Kidney (tissue), 14 donors: ENCODE data around the gene HOXD1. TPM values are rescaled to one million over a fixed set of nuclear protein-coding genes. Genes with fewer than 3 reads are reported as not detected.

Experiments used
- DNase-seq, 5 donors: peaks; one replicate each; pipeline ENCODE4 v3.0.0-alpha.2; 2013 to 2020
- FAIRE-seq: peaks from 2 replicates; lab custom pipeline; 2012; peaks lifted over from hg19 to GRCh38; lab: Jason Lieb, UNC
- H3K27ac ChIP-seq, 2 donors: one replicate each; pipeline ENCODE4 v1.7.0; 2013; ENCODE audit warnings: low read depth in 2 of 2, low read length in 2 of 2, inconsistent platforms in 1 of 2
- H3K27me3 ChIP-seq: one replicate; pipeline ENCODE4 v1.7.1; 2013; ENCODE audit warnings: low read length, inconsistent platforms; ENCODE audit not compliant: control insufficient read depth, insufficient read depth
- H3K36me3 ChIP-seq, 3 donors: one replicate each; pipeline versions ENCODE4 v1.7.0 to v1.7.1; 2013; ENCODE audit warnings: low read length in 3 of 3, control low read depth in 1 of 3, inconsistent platforms in 1 of 3; ENCODE audit not compliant: insufficient read depth in 3 of 3, control insufficient read depth in 2 of 3
- H3K4me1 ChIP-seq, 3 donors: one replicate each; pipeline versions ENCODE4 v1.7.0 to v1.7.1; 2013; ENCODE audit warnings: low read length in 3 of 3, inconsistent platforms in 1 of 3, low read depth in 1 of 3; ENCODE audit not compliant: control insufficient read depth in 2 of 3, insufficient read depth in 2 of 3
- H3K4me3 ChIP-seq, 3 donors: one replicate each; pipeline versions ENCODE4 v1.7.0 to v1.8.1; 2013; ENCODE audit warnings: low read length in 3 of 3, control low read depth in 1 of 3, inconsistent platforms in 1 of 3
- H3K9ac ChIP-seq, 3 donors: one replicate each; pipeline versions ENCODE4 v1.7.0 to v1.7.1; 2013; ENCODE audit warnings: low read length in 3 of 3, control low read depth in 1 of 3, inconsistent platforms in 1 of 3
- H3K9me3 ChIP-seq, 3 donors: one replicate each; pipeline versions ENCODE4 v1.7.0 to v1.7.1; 2013; ENCODE audit warnings: low read length in 3 of 3, control low read depth in 1 of 3, inconsistent platforms in 1 of 3; ENCODE audit not compliant: control insufficient read depth in 2 of 3, insufficient read depth in 1 of 3
- CTCF ChIP-seq: IDR thresholded peaks from 3 replicates; pipeline ENCODE4 v1.5.1; 2012; ENCODE audit warnings: mild to moderate bottlenecking, moderate library complexity, borderline replicate concordance; ENCODE audit not compliant: insufficient read depth; ENCODE audit errors: extremely low read depth
- intact Hi-C: fragments of 100-400 bp; cut with DNase I; formaldehyde crosslinking; loops from one replicate; pipeline ENCODE4 v1.11.1; 2022
- polyA plus RNA-seq: library from polyadenylated mRNA; stranded (reverse); fragments of 350-450 nt; fragmentation: Illumina TruSeq; extraction: RNeasy Lipid Tissue Mini Kit (QIAGEN cat#74804); gene quantifications from one replicate; pipeline ENCODE4 v1.2.3, GENCODE V29; 2014; ENCODE audit warnings: low read depth, low replicate concordance; ENCODE audit not compliant: insufficient read depth
- total RNA-seq: library from RNA; stranded (reverse); fragmentation: NEBNext Ultra II Directional; extraction: Animal tissue kit (Norgen Biotek cat#: 25700); gene quantifications from one replicate; pipeline ENCODE4 v1.2.1, GENCODE V29; 2021
- donor health status: control.
- donor health status: control.
- donor health status: control.
- donor health status: control.
- donor health status: control.
- donor health status: DM: yes; HTN: yes; CAD: no.
- donor health status: Normal renal cell carcinoma (clear cell type).

HOXD1 gene
- total and polyA plus RNA-seq, 2 donors from 2014 or later = 4.3 to 11.3 TPM

DNA sequence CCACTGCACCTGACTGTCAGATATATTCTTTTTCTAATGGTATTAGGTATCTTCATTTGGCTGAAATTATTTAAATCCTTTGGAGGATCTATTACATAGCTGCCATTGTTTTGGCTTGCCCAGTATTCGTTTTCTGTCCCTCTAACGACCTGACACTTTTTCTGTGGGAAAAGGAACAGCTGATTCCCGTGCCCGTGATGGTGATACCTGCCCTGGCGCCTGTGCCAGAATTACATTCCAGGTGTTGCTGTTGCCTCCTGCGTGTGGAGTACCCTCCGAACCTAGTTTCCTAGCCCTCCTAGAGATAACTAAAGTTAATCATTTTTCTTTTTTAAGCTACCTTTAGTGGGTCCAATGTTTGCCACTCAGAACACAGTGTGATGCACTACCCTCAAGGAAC is 14.0 kb downstream of the HOXD1 start:
- Histone ChIP-seq H3K4me3 (no peak overlapping the region), H3K36me3 (no peaks in the 10 kb centered on the region), H3K27ac (no peak overlapping the region), H3K4me1 (no peaks in the 10 kb centered on the region), H3K27me3 (no peaks in the 10 kb centered on the region), H3K9me3 (no peaks in the 10 kb centered on the region), H3K9ac (no peak overlapping the region)
- intact Hi-C loops = no loop called here
- no peak for DNase-seq
- FAIRE-seq = no peak
- no peak for TF ChIP-seq CTCF

DNA sequence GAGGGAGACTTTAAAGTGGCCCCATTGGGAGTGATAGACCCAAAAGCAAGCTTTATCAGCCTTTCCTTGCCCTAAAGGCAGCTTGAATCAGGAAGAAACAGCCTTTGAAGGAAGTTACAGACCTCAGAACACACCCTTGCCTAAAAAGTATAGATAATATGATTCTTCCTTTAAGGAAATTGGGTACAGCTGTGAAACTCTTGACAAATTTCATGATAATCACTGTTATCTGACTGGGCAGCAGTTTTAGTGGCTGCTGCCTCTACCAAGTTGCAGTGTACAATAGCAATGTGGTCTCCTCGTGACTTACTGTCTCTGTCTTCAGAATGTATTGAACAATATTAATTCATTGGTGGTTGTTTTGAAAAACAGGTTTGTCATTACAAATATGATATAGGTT is 16.7 kb downstream of the HOXD1 start:
- no peaks in the 10 kb centered on the region for H3K36me3 ChIP-seq
- TF ChIP-seq CTCF = no peak
- no peak overlapping the region for H3K4me3 ChIP-seq
- DNase-seq = no peak
- H3K4me1 ChIP-seq = no peaks in the 10 kb centered on the region
- H3K27me3 ChIP-seq = no peaks in the 10 kb centered on the region
- FAIRE-seq = no peak
- no peaks in the 10 kb centered on the region for H3K9me3 ChIP-seq
- intact Hi-C loops = no loop called here
- H3K9ac ChIP-seq = no peak overlapping the region
- no peak overlapping the region for H3K27ac ChIP-seq

- FAIRE-seq (no peak), DNase-seq (no peak)
- intact Hi-C loops = no loop called here
- Histone ChIP-seq H3K27ac (no peak overlapping the region), H3K36me3 (no peaks in the 10 kb centered on the region), H3K27me3 (no peaks in the 10 kb centered on the region), H3K9ac (no peak overlapping the region), H3K9me3 (no peaks in the 10 kb centered on the region), H3K4me3 (no peak overlapping the region), H3K4me1 (no peaks in the 10 kb centered on the region)
- TF ChIP-seq CTCF = no peak
Observed at GRCh38 chr2:176206136-176206535, 17.7 kb downstream of the HOXD1 start.

DNA sequence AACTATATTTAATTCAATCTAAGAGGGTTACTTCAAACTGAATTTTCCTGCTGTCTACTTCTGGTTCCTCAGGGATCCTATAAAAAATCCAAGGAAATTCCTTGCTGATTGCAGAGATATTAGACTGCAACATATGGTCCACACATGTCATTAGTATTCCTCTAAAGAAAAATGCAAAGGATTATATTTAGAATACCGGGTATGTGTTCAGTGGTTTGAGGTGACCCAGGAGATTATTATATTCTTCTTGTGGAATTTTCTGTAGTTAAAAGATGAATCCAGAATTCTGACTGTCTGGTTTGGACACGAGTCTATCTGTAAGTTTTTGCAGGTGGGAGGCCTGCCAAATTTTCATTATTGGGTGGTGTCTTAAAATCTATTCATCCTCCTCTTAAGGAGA is 18.2 kb downstream of the HOXD1 start:
- Histone ChIP-seq H3K4me3 (no peak overlapping the region), H3K36me3 (no peaks in the 10 kb centered on the region), H3K27ac (no peak overlapping the region), H3K9ac (no peak overlapping the region), H3K9me3 (no peaks in the 10 kb centered on the region), H3K27me3 (no peaks in the 10 kb centered on the region), H3K4me1 (no peaks in the 10 kb centered on the region)
- DNase-seq (no peak), FAIRE-seq (no peak)
- no peak for TF ChIP-seq CTCF
- intact Hi-C loops = no loop called here
